PC-9 (cell line): ENCODE data around the gene PIK3R3.

Experiments
- CTCF ChIP-seq: fragments of 200-600 bp; sonication (generic); conservative IDR thresholded peaks from 2 replicates; pipeline ENCODE4 v1.6.1; 2017; ENCODE audit warnings: mixed run types, antibody characterized with exemption, mild to moderate bottlenecking, moderate library complexity
- EZH2 ChIP-seq: fragments of 200-600 bp; sonication (generic); IDR thresholded peaks from 2 replicates; pipeline ENCODE4 v1.8.0; 2017; ENCODE audit warnings: antibody characterized with exemption, low read depth

GRCh38 chr1:46057781-46058180 is 74.6 kb downstream of the PIK3R3 start:
- TF ChIP-seq CTCF (no peak), EZH2 (no peak)
